GM12872 (cell line): ENCODE data around the gene EIF1B.

ENCODE experiments used
- CTCF ChIP-seq: IDR thresholded peaks from 3 replicates; pipeline ENCODE4 v1.5.1; 2011; ENCODE audit warnings: low read depth, mild to moderate bottlenecking, low read length, moderate library complexity; ENCODE audit not compliant: insufficient read depth

Gene EIF1B

GRCh38 chr3:40323946-40324345 lies 14.4 kb downstream of the EIF1B start:
- TF ChIP-seq CTCF, result no peak

- TF ChIP-seq CTCF, result no peak
Observed at GRCh38 chr3:40324621-40325020, 15.1 kb downstream of the EIF1B start.

- TF ChIP-seq CTCF, result no peak
Observed at GRCh38 chr3:40325465-40325864, 16.0 kb downstream of the EIF1B start.

- no peak for TF ChIP-seq CTCF
Observed at GRCh38 chr3:40328374-40328773, 18.9 kb downstream of the EIF1B start.

- no peak for TF ChIP-seq CTCF
Observed at GRCh38 chr3:40329071-40329470, 19.6 kb downstream of the EIF1B start.

- TF ChIP-seq CTCF, result no peak
Observed at GRCh38 chr3:40332684-40333083, 23.2 kb downstream of the EIF1B start.

- no peak for TF ChIP-seq CTCF
Observed at GRCh38 chr3:40333416-40333815, 23.9 kb downstream of the EIF1B start.

GRCh38 chr3:40333852-40334251 lies 24.3 kb downstream of the EIF1B start:
- no peak for TF ChIP-seq CTCF
